GM19452 (cell line): ENCODE measurements around the gene CELSR1.
"Not testable (repeated sequence)": the region's sequence is repeated elsewhere in the genome, so short reads cannot be mapped to it uniquely, and the experiment has no call there.

Source experiments
- ATAC-seq: cut with Tn5 transposase; IDR thresholded peaks from one replicate; pipeline ENCODE4 v1.9.1; 2021; ENCODE audit not compliant: unreplicated experiment

Gene CELSR1

DNA sequence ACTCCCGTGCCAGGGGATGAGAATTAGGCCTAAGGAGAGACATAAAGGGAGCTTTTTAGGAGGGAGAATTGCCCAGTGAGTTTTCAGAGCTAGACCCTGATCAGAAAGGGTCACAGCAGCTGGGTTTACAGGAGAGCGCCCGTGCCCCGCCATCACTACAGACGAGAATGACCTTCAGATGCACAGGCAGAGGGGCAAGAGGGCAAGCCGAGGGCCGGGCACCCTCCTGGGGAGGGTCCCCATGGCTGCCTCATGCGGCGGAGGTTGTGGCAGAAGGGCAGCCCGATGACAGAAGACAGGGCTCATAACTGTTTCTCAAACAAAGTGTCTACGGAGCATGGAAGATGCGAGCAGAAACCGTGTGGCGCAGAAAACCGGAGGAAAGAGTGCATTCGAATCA lies 129.7 kb downstream of the CELSR1 start:
- no peak for ATAC-seq

- ATAC-seq: no peak
Observed at GRCh38 chr22:46406791-46407190, 130.6 kb downstream of the CELSR1 start.

DNA sequence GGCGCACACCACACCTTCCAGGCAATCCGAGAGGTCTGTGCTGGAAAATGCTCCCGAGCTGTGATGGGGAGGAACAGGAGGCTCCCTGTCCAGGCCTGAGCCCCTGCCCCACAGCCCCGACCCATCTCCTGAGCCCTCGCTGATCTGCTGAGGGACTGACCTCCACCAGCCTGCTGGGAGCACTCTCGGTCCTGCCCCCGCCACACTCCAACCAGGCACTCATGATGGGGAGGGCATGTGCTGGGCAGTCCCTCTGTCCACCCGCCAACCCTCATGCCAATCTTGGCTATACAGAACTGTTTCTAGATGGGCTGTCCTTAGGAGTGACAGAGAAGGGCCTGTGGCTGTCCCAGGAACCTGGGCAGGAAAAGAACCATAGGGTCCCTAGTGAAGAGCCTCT lies 131.1 kb downstream of the CELSR1 start:
- ATAC-seq: no peak

DNA sequence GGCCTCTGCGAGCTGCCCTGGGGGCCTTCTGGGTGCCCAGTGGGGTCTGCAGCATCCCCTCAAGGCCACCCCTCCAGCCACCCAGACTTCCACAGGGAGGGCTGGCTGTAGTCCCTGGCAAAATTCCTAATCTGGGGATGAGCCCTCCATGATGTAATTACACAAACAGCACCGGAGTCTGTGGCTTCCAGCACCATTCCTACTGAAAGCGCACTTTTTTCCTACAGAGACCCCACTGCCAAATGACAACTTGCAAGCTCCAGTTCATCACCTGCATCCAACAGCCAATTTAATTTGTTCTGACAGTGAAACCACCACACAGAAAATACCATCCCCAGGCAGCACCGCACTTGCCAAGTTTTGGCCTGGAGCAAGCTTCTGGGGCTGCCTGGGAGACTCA lies 131.5 kb downstream of the CELSR1 start:
- no peak for ATAC-seq

GRCh38 chr22:46403880-46404279 lies 133.5 kb downstream of the CELSR1 start:
- ATAC-seq: not testable (repeated sequence)

GRCh38 chr22:46402505-46402904 lies 134.9 kb downstream of the CELSR1 start:
- no peak for ATAC-seq

DNA sequence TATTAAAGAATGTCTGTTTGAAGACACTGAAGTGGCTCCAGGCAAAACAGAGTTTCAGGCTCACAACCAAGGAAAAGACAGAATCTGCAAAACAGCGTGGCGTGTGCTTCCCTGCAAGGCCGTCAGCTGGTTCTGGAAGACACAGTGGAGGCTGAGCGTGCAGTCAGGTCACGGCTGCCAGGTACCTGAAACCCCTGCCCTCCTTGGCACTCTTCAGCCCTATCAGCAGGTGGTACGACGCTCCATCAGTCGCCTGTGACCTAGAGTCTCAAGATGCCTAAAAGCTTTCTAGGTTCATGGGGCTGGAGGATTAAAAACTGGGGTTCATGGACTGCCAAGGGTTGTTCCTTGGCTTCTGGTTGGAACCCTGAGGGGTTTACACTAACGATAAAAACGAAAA lies 136.1 kb downstream of the CELSR1 start:
- ATAC-seq: no peak

GRCh38 chr22:46399251-46400024 lies 138.0 kb downstream of the CELSR1 start:
- no peak for ATAC-seq

GRCh38 chr22:46397951-46398350 lies 139.5 kb downstream of the CELSR1 start:
- no peak for ATAC-seq

- no peak for ATAC-seq
Observed at GRCh38 chr22:46397514-46397913, 139.9 kb downstream of the CELSR1 start.

DNA sequence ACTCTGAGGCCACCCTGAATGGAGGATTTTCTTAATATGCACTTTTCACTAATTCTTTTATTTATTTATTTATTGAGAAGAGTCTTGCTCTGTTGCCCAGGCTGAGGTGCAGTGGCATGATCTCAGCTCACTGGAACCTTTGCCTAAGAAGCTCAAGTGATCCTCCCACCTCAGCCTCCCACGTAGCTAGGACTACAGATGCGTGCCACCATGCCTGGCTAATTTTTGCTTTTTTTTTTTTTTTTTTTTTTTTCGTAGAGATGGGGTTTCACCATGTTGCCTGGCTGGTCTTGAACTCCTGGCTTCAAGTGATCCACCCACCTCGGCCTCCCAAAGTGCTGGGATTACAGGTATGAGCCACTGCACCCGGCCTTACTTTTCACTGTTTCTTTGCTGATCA lies 140.4 kb downstream of the CELSR1 start:
- ATAC-seq: not testable (repeated sequence)

DNA sequence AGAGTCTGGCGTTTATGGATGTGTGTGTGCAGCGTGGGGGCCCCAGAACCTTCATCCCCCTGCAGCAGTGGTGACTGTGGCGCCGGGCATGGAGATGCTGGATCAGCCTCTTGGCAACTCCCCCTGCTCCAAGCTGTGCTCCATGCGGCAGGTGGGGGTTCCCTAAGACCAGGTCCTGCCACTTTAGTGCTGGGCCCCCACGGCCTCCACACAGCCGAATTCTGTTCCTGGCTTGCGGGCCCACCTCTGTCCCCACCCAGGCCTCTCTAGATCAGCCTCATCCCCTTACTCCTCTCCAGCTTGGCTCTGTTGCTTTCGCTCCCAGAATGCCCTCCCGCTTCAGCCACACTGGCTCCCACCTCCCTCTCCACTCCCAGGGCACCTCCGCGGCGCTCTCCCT lies 142.3 kb downstream of the CELSR1 start:
- ATAC-seq: no peak

- no peak for ATAC-seq
Observed at GRCh38 chr22:46394622-46395021, 142.8 kb downstream of the CELSR1 start.

- no peak for ATAC-seq
Observed at GRCh38 chr22:46393873-46394272, 143.5 kb downstream of the CELSR1 start.

DNA sequence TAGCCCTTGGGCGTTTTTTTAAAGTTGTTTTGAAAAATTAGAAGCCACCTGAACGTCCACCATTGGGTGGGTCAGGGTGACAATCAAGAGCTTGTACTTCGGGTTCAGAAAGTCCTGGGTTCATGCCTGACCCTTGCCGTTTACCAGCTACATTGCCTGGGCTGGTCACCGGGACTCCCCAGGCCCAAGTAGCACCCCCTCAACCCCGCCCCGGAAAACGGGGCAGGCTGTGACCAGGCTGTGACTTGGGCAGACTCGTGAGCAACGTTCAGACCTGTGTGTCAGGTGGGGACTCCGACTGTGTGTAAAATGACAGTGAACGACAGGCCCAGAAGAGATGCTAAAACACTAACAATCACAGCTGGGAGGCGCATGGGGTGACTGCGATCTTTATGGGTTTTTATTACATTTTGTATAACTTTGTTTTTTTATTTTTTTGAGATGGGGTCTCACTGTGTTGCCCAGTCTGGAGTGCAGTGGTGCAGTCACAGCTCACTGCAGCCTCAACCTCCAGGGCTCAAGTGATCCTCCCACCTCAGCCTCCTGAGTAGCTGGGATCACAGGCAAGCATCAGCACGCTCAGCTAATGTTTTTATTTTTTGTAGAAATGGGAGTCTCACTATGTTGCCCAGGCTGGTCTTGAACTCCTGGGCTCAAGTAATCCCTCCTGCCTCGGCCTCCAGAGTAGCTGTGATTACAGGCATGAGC lies 145.1 kb downstream of the CELSR1 start:
- ATAC-seq: no peak

GRCh38 chr22:46391486-46392136 lies 145.8 kb downstream of the CELSR1 start:
- no peak for ATAC-seq

- ATAC-seq: no peak
Observed at GRCh38 chr22:46390652-46391301, 146.6 kb downstream of the CELSR1 start.

- ATAC-seq: no peak
Observed at GRCh38 chr22:46390105-46390651, 147.2 kb downstream of the CELSR1 start.

- no peak for ATAC-seq
Observed at GRCh38 chr22:46389081-46389480, 148.3 kb downstream of the CELSR1 start.

DNA sequence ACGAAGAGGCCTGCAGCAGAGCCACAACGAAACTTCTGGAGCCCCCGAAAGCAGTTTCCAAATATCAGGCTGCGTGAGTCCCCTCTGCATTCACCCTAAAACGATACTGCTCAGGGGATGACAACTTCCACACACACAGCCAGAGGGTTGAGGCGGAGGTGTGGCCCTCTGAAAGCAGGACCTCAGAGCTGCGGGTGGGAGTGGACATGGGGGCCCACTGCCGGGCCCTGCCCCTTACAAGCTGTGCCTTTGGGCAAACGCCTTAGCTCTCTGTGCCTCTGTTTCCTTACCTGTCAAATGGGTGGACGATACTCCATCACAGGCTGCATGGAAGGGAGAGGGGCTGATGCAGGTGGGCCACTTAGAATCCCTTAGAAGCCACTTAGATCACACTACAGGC lies 148.8 kb downstream of the CELSR1 start:
- no peak for ATAC-seq

- ATAC-seq: no peak
Observed at GRCh38 chr22:46387748-46388147, 149.7 kb downstream of the CELSR1 start.
